ENCODE measurements around the gene IFI6.

GRCh38 chr1:27682351-27682944 is 10.5 kb upstream of the IFI6 start:
- TF ChIP-seq CTCF (optimal IDR thresholded peaks at IDR 0.05 in 1 of 3, IDR thresholded peaks at IDR 0.05 in 1 of 3, conservative IDR thresholded peaks at IDR 0.05 in 1 of 3; ENCODE audit: extremely low read depth in 1 of 3, insufficient read depth in 2 of 3, low read length in 3 of 3), result no peak
- TF ChIP-seq EZH2 (IDR thresholded peaks at IDR 0.05; ENCODE audit: low read length), result no peak
